Measurements from ENCODE around the gene OSBPL8.
"Not testable (repeated sequence)": the region's sequence is repeated elsewhere in the genome, so short reads cannot be mapped to it uniquely, and the experiment has no call there.

OSBPL8 gene

DNA sequence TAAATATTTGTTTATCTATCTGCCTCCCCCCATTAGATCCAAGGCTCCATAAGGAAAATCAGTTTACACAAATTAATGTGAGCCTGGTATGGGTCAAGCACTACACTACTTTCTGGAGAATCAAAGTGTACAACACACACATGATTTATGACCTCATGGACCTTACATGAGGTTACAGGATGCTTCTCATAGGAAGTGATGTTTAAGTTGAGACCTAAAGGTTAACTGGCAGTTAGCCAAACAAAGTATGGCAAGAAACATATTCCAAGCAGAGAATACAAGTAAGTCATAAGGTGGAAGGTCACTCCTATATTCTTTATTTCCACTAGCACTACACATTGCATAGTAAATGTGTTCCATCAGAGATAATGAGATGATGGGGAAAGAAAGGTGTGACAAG lies 39.2 kb downstream of the OSBPL8 start:
- no peak for DNase-seq

DNA sequence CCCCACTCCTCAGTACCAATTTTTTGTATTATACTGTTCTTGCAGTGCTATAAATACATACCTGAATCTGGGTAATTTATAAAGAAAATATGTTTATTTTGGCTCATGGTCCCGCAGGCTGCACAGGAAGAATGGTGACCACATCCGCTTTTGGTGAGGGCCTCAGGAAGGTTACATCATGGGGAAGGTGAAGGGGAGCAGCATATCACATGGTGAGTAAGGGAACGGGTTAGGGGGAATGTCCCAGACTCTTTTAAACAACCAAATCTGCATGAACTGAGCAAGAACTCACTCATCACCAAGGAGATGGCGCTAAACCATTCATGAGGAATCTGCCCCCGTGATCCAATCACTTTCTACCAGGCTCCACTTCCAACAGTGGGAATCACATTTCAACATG lies 40.0 kb downstream of the OSBPL8 start:
- DNase-seq, result no peak

DNA sequence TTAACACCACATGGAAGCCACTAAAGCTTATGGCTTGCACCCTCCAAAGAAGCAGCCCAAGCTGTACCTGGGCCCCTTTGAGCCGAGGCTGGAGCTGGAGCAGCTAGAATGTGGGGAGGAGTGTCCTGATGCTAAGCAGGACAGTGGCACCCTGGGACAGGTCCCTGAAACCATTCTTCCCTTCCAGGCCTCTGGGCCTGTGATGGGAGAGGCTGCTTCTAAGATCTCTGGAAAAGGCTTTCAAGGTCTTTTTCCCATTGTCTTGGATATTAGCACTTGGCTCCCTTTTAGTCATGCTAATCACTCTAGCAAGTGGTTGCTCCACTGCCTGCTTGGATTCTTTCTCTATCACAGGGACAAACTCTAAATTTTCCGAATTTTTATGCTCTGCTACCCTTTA lies 40.9 kb downstream of the OSBPL8 start:
- DNase-seq, result no peak

DNA sequence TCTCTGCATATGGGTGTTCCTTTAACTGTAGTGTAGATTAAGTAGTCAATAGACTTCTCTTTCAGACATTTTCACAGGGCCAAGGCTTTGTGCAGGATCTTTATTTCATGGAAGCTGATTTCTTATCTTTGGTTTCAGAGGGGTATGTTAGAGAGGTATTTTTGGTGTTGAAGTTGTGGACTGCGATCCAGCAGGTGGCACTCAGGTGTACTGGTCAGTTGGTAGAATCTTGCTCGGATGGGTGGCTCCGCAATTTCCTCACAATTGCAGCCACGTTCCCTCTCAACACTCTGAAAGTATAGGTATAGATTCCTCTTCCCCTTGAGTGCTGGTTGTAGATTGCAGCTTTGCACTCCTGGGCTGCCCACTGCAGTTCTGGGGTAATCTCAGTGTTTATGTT lies 44.3 kb downstream of the OSBPL8 start:
- DNase-seq, result no peak

DNA sequence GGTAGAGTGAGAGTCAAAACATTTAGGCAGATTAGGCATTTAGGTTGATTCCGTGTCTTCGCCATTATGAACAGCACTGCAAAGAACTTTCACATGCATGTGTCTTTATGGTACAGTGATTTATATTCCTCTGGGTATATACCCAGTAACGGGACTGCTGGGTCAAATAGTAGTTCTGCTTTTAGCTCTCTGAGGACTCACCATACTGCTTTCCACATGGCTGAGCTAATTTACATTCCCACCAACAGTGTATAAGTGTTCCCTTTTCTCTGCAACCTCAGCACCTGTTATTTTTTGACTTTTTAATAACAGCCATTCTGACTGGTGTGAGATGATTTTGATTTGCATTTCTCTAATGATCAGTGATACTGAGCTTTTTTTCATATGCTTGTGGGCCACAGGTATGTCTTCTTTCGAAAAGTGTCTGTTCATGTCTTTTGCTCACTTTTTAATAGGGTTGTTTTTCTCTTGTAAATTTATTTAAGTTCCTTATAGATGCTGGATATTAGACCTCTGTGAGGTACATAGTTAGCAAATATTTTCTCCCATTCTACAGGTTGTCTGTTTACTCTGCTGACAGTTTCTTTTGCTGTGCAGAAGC lies 48.4 kb downstream of the OSBPL8 start:
- not testable (repeated sequence) for DNase-seq

DNA sequence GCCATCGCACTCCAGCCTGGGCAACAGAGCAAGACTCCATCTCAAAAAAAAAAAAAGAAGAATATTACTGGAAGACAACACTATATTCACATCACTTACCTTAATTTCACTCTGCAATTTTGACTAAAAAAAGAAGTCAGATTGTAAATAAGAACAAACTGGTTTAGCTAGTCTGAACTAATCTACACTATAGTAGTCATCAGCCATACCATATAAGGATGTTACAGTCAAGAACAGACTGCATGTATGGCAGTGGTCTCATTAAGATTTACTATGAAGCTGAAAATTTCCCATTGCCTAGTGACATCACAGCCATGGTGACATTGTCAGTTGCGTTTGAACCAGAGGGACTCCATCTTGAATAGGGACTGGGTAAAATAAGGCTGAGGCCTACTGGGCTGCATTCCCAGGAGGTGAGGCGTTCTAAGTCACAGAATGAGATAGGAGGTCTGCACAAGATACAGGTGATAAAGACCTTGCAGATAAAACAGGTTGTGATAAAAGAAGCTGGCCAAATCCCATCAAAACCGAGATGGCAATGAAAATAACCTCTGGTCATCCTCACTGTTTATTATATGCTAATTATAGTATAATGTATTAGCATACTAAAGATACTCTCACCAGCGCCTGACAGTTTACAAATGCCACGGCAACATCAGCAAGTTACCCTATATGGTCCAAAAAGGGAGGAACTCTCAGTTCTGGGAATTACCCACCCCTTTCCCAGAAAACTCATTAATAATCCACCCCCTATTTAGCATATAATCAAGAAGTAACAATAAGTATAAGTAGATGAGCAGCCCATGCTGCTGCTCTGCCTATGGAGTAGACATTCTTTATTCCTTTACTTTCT lies 51.2 kb downstream of the OSBPL8 start:
- no peak for DNase-seq

DNA sequence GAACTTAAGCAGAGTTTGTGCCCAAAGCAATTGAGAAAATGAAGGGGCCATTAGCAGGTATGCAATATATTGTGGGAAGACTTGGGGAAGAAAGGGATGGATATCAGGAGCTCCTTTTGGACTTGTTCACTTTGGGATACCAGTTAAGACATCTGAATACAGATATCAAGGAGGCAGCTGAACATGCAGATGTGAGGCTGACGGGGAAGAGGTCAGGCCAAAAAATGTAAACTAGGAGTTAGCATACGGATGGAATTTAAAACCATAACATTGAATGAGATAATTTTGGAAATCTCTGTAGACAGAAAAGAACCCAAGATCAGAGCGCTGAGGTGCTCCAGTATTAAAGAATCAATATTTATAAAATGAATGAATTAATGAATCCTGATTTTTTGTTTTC lies 53.4 kb downstream of the OSBPL8 start:
- no peak for DNase-seq

DNA sequence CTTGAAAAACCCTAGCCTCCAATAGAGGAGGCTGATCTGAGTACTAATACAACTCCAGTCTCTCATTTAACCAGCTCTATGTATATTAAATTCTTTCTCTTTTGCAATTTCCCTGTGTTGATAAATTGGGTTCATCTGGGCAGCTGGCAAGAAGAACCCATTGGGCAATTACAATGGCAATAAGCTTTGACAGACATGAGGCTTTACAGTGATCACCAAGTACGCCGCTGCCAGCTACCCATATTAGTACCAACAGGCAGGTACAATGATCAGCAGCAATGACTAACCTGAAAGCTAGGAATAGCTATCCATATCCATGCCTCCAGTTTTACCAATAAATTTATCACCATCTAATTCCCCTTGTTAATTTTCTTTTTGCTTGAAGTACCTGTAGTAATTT lies 54.5 kb downstream of the OSBPL8 start:
- no peak for DNase-seq

DNA sequence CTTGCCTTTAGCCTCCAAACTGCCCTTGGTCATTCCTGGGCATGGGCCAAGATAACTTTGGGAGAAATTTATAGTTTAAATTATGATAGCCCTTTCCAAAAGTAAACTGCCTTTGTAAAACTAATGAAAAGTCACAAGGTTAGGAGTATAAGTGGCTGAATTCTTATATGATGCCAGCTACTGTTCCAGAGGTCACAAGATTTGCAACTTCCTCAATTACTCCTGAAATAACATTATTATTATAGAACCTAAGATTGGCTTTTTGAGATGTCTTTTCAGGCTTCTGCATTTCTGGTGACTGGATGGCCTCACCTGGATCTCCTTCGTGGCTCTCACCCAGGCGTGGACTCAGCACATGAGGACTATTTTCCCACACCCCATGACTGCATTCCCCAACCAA lies 55.0 kb downstream of the OSBPL8 start:
- DNase-seq, result no peak

DNA sequence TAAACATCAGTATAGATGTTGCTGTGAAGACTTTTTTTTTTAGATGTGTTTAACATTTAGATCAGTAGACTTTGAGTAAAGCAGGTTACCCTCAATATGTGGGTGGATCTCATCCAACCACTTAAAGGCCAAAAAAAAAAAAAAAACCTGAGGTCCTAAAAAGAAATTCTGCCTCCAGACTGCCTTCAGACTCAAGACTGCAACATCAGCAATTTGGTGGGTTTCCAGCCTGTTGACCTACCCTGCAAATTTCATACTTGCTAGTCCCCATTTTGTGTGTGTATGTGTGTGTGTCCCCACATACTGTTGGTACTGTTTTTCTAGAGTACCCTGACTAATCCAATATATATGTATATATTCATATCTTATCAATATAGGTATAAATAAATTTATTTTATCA lies 55.6 kb downstream of the OSBPL8 start:
- DNase-seq, result no peak

DNA sequence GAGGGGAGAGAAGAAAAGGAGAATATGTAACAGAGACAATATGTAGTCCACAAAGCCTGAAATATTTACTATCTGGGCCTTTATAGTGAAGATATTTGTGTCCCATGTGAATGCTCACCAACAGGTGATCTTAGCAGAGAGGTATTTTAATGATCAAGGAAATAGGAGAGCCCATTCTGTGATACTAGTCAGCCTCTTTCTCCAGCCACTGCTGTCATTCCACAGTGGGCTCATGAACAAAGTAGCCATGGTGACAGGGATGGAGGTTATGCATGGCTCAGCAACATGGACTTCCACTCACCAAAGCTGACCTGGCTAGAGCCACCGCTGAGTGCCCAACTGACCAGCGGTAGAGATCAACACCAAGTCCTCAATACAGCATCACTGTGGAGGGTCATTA lies 58.2 kb downstream of the OSBPL8 start:
- no peak for DNase-seq

DNA sequence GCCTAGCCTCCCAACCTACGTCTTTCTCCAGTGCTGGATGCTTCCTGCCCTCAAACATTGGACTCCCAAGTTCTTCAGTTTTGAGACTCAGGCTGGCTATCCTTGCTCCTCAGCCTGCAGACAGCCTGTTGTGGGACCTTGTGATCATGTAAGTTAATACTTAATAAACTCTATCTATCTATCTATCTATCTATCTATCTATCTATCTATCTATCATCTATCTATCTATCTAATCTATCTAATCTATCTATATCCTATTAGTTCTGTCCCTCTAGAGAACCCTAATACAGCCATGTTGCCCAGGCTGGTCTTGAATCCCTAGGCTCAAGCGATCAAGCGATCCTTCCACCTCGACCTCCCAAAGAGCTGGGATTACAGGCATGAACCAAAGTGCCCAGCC lies 60.4 kb downstream of the OSBPL8 start:
- not testable (repeated sequence) for DNase-seq

DNA sequence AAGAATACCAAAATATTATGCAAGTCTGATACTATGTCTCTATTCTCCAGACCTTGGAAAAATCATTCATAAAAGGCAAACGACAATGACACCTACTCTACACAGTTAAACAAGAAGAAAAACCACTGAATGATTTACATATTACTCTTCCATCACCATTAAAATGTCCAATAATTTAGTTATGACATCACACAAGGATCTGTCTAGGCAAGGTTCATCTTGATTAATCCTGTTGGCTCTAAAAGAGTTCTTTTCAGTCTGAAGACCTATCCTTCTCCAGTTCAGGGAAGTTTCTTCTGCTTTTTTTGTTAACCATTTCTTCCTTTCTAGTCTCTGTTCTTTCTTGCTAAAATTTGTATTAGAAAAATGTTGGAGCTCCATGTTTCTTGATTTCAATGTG lies 64.0 kb downstream of the OSBPL8 start:
- DNase-seq, result no peak

DNA sequence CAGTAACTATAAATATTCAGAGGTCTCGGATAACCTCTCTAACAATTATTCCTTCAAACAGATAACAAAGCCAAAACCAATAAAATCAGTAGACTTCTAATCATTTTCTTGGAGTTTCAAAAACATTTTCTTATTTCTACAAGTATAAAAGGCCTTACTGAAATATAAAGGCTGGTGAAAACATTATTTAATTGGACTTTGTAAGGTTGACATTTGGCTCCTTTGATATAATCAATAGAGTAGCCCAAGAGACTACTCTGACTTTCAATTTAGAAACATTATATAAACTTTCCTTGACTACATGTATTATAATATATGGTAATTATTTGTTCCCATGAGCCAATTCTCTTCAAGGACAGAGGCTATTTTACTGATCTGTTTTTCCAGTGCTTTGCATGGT lies 68.3 kb downstream of the OSBPL8 start:
- DNase-seq, result no peak

DNA sequence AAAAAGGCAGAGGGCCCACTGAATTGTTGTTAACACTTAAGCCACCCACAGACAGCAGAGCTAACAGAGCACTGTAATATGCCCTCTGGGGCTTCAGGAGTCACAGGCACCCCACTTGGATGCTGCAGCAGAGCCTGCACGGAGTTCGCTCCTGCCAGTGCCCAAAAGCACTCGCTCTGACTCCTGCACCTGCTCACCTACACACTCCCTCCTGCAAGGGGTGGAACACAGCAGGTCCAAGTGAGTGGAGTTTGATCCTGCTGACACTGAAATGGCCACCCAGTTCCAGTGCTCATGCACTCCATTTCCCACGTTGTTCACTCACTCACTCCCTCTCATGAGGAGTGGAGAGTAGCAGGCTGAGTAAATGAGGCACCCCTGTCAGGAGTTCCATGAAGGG lies 68.8 kb downstream of the OSBPL8 start:
- DNase-seq, result no peak

DNA sequence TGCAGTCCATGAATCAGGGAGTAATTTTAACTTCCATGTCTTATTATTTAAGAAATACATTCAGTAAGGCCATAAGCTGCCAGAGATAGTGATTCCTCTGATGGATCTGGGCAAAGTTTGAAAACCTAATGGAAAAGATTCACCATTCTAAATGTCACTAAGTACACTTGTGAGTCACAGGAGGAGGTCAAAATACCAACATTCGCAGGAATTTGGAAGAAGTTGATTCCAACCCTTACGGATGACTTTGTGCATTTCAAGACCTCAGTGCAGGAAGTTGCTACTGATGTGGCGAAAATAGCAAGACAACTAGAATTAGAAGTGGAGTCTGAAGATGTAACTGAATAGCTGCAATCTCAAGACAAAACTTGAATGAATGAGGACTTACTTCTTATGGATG lies 69.8 kb downstream of the OSBPL8 start:
- DNase-seq, result no peak

DNA sequence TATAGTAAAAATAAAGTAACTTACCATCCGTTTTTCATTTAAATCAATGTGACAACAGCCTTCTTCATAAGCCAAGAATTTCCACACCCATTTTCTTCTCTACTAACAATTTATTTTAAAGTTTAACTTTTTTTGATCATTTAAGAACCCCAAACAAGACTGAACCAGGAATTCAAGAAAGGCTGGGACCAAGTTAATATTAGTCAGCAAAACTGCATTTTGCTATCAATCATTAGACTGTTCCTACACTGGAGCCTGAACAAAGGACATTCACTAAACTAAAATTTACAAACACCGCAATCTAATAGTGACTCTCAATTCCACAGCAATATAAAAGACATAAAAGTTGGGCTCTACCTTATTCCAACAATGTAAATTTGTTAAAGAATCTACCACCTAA lies 73.6 kb downstream of the OSBPL8 start:
- DNase-seq, result no peak

DNA sequence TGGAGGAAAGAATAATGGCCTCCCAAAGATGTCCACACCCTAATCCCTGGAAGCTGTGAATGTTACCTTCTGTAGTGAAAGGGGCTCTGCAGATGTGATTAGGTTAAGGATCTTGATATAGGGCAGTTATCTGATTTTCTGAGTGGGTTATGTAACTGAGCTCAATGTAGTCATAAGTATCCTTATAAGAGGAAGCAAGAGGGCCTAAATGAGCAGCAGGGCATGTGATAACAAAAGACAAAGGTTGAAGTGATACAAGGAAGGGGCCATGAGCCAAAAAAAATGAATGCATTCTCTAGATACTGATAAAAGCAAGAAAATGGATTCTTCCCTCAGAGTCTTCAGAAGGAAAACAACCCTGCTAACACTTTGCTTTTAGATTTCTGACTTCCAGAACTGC lies 78.8 kb downstream of the OSBPL8 start:
- no peak for DNase-seq

DNA sequence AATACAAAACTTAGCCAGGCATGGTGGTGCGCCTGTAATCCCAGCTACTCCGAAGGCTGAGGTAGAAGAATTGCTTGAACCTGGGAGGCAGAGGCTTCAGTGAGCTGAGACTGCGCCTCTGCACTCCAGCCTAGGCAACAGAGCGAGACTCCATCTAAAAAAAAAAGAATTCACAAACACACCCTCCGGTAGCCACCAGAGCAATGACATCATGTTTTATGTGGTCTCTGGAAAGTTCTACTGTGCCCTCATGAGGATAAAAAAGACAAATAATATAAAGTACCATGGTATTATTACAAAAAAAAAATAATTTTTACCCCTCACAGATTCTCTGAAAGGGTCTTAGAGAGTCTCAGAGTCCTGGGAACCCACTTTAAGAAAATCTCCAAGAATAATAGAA lies 81.5 kb downstream of the OSBPL8 start:
- no peak for DNase-seq

DNA sequence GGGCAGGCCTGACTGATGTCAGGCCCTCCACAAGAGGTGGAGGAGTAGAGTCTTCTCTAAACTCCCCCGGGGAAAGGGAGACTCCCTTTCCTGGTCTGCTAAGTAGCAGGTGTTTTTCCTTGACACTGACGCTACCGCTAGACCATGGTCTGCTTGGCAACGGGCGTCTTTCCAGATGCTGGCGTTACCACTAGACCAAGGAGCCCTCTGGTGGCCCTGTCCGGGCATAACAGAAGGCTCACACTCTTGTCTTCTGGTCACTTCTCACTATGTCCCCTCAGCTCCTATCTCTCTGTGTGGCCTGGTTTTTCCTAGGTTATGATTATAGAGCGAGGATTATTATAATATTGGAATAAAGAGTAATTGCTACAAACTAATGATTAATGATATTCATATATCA lies 86.7 kb downstream of the OSBPL8 start:
- not testable (repeated sequence) for DNase-seq

DNA sequence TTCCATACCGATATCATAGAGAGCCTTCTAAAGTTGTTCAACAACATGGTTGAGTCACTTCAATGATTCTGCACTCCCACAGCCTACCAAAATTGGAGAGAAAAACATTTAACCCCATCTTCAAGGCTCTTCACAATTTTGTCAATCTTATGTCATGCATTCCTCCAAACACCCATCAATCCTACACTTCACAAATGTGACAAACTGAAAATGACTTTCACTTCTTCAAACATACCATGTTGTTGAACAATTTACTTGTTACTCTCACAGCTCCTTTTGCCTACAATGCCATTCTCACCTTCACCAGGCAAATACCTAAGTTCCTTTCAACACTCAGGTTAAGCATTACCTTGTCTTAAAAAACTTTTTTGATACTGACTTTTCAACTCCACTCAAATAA lies 88.0 kb downstream of the OSBPL8 start:
- no peak for DNase-seq

DNA sequence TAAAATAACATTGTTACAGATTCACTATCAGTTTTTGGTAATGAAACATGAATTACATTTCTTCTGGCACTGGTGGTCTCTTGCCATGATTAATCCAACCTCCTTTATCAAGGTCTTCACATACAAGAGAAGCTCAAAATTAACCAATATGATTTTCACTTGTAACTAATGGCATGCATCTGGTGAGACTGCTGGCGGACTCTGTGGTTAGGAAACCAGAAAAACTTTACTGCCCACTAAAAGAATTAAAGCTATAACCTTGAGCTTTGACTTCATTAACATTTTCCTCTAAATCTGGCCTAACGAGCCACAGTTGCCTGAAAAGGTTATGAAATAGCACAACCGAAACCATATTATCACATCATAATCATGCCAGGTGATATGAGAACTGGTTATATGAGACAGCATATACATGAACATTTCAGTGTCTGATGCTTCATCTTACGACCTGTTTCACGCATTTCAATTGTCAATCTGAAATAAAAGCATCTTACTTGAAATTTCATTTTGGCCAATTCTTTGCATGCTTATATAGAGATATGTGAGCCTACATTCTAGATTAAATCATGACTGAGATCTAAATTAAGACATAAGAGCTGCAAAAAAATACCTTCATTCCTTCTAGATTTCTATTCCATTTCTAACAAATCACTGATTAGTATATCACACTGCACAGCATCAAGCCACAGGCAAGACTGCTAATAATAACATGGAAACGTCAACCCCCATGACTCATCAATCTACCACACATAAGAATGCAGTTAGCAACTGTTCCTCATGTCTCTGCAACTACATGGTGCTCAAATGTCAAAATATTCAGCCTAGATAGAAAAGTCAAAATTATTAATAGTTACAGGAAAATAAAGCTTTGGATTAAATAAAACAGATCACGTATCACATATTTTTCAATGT lies 89.3 kb downstream of the OSBPL8 start:
- peak in 1 of 2 donors; percentile 22 for DNase-seq

DNA sequence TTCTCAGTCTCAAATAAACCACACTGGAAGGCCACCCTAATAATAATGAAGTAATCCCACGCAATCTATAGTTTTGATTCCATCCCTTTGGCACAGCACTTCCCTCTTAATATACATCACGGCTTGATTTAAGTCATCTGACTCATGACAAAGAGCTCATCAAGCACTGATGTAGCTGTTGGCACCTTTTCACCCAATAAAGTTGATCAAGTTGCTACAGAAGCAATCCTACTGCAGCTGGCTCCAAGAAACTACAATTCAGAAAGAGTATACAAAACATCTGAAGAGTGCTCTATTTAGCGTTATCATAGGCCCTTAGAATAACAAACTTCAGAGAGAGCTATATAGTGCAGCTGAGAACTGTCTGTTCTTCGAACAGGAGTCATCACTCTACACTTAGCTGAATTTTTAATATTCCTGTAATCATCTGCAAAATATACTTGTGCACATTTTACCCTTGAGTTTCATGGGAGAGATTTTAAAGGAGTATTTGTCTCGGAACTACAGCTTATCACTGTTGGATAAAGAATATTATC lies 94.9 kb downstream of the OSBPL8 start:
- no peak for DNase-seq
